Activated naive CD4-positive, alpha-beta T cell treated with anti-CD3 and anti-CD28 coated beads, Interleukin-2, amount 50 U/mL, for 72 hours (primary cell): ENCODE data around the gene RPH3AL. TPM values are rescaled to one million over a fixed set of nuclear protein-coding genes. Genes with fewer than 3 reads are reported as not detected.

ENCODE experiments used
- ATAC-seq, 2 donors: fragments of 150-1000 bp; cut with Tn5 transposase; 2 replicates each; pipeline ENCODE4 v1.10.0; 2021; ENCODE audit warnings: mild to moderate bottlenecking in 2 of 2, moderate library complexity in 2 of 2
- DNase-seq, 2 donors: peaks; one replicate each; pipeline ENCODE4 v3.0.0; 2021 to 2022; ENCODE audit warnings: low spot score in 2 of 2
- H3K27ac Mint-ChIP-seq, 2 donors: one replicate each; pipeline ENCODE4 v1.8.0; 2022; ENCODE audit warnings: mild to moderate bottlenecking in 2 of 2, mixed read lengths in 2 of 2
- H3K36me3 Mint-ChIP-seq, 2 donors: one replicate each; pipeline ENCODE4 v1.8.0; 2022; ENCODE audit warnings: mixed read lengths in 2 of 2
- H3K9me3 Mint-ChIP-seq, 2 donors: one replicate each; pipeline ENCODE4 v1.8.0; 2022; ENCODE audit warnings: mixed read lengths in 2 of 2
- total RNA-seq, 2 donors: library from RNA; stranded (reverse); gene quantifications; one replicate each; pipeline ENCODE4 v1.2.3, GENCODE V29; 2022

Gene RPH3AL
- total RNA-seq, 2 donors from 2014 or later = 2.0 to 3.8 TPM

DNA sequence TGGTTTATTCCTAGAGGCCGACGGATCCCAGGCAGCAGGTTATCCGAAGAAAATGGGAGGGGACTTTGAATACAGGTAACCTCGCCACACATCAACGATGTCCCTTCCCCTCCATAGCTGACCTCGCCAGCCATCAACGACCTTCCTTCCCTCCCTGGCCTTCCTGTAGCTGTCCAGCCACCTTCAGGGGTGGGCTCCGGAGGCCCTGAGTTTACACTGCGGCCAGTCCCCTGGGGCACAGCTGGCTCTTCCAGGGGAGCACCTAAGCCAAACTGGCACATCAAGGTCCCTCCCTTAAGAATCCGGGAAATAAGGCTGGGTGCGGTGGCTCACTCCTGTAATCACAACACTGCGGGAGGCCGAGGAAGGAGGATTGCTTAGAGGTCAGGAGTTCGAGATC, 10.1 kb upstream of the RPH3AL start:
- ATAC-seq = no peak
- no peak for DNase-seq
- Mint-ChIP-seq H3K36me3 (peaks cover 0 to under 1% of the 10 kb centered on the region in 2 donors), H3K9me3 (no peaks in the 10 kb centered on the region), H3K27ac (no peak overlapping the region)

DNA sequence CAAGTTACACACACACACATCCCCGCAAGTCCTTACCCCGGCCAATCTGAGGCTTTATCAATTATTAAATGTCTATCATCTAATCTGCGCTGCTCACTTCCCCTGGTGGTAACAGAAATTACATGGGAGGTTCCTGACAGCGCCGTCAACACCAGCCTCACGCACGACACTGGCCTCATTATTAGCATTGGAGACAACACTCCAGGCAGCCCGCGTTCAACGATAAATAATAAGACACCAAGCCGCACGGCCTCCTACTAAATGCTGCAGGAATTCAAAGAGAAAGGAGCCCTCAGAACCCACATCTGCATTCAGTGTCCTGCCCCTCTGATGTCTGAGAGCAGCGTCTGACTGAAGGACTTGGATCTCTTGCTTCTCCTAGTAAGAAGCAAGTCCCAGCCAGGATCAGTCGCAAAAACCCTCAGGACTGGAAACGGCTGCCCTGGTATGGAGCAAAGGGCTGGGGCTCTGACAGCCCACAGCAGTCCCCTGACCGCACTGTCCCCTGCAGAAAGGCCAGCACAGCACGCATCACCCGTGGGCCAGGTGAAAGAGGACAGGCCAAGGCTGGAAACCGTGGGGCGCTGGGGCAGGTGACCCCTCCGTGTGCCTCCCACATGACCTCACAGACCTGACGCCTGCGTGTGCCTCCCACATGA, 7.6 kb upstream of the RPH3AL start:
- H3K9me3 Mint-ChIP-seq = peaks cover 4 to 6% of the 10 kb centered on the region in 2 donors
- ATAC-seq (no peak), DNase-seq (no peak)
- peaks cover 9 to 11% of the 10 kb centered on the region in 2 donors for H3K36me3 Mint-ChIP-seq
- no peak overlapping the region for H3K27ac Mint-ChIP-seq

DNA sequence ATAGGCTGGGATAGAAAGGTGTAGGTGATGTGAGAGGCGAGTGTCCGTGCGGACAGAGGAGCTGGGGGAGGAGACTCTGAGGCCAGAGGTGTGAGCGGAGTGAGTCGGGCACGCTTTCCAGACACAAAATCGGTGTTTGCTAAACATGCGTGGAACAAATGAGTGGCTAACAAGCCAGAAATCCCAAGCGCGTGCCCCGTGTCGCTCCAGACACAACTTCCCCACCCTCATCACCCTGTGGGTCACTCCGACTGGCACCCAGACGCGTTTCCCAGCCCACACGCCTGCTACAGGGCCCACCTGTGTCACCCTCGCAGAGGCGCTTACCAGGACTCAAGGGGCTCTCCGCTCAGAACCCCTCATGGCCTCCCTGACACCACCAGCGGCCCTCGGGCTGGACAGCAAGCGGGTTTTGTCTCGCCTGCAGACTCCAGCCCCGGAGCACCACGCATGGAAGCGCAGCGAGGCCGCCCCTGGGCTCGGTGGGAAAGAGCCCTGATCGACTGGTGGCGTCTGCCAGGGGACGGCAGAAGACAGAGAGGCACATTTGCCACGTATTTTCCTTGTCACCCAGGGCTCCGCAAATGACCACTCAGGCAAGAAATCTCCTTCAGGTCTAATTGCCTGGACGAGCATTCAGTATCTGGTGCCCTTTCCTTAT, 6.0 kb upstream of the RPH3AL start:
- H3K36me3 Mint-ChIP-seq = peaks cover 9 to 11% of the 10 kb centered on the region in 2 donors

DNA sequence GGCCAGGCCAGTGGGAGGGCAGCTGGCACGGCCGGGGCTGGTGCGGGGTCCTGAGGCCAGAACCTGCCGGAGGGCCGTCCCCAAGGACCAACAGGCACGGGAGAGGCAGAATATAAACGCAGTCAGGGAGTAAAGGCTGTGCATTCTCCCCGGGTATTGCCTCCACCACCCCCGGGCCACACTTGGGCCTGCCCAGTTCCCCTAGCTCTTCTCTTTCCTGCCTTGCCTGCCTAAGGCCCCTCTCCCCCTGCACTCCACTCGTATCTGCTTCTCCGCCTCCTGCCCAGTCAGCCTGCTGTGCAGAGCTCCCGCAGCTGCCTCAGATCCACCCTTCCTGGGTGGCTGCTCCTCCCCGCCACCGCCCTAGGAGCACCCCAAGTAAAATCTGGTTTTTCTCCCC, 5.0 kb upstream of the RPH3AL start:
- H3K36me3 Mint-ChIP-seq = peaks cover 9 to 11% of the 10 kb centered on the region in 2 donors
- peaks cover 4 to 6% of the 10 kb centered on the region in 2 donors for H3K9me3 Mint-ChIP-seq
- ATAC-seq = no peak

More for the DNA sequence above, 6.0 kb upstream of the RPH3AL start:
- H3K27ac Mint-ChIP-seq = no peak overlapping the region
- peaks cover 4 to 6% of the 10 kb centered on the region in 2 donors for H3K9me3 Mint-ChIP-seq
- no peak for ATAC-seq
- no peak for DNase-seq

DNA sequence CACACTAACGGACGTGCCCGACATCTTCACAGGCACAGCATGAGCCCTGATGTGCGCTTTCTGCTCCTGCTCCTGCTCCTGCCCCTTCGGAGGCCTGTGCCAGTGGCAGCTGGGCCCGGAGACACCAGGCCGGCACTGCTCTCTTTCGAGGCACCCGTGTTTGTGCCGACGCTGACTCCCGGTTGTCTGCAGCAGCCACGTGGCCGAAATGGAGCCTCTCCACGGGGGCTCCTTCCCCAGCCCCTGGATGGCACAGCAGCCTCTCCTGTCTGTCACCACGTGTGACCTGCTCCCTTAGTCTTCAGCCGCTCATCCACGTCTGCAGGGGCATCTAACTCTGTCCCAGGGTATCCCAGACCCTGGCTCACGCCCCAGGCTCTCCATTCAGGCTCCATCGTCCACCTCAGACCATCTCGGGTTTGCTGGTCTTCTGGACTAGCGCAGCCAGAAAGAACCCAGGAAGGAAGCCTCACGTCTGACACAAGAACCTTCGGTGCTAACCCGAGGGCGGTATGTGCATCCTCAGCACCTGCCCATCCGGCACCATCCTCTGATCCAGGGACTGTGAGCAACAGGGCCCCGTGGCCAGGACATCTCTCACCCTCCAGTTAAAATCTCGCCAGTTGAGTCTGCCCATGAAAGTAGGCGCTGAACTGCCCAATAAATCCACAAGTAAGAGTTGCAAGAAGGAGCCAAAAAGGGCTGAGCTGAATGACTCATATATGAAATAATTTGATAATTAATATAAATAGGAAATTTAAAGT, 4.2 kb upstream of the RPH3AL start:
- H3K9me3 Mint-ChIP-seq = peaks cover 4 to 6% of the 10 kb centered on the region in 2 donors
- H3K36me3 Mint-ChIP-seq = peaks cover 9 to 11% of the 10 kb centered on the region in 2 donors
- H3K27ac Mint-ChIP-seq = peak overlapping the region in 1 of 2 donors; percentile 2
- ATAC-seq (no peak), DNase-seq (no peak)

More for the DNA sequence above, 5.0 kb upstream of the RPH3AL start:
- DNase-seq = no peak
- H3K27ac Mint-ChIP-seq = no peak overlapping the region

DNA sequence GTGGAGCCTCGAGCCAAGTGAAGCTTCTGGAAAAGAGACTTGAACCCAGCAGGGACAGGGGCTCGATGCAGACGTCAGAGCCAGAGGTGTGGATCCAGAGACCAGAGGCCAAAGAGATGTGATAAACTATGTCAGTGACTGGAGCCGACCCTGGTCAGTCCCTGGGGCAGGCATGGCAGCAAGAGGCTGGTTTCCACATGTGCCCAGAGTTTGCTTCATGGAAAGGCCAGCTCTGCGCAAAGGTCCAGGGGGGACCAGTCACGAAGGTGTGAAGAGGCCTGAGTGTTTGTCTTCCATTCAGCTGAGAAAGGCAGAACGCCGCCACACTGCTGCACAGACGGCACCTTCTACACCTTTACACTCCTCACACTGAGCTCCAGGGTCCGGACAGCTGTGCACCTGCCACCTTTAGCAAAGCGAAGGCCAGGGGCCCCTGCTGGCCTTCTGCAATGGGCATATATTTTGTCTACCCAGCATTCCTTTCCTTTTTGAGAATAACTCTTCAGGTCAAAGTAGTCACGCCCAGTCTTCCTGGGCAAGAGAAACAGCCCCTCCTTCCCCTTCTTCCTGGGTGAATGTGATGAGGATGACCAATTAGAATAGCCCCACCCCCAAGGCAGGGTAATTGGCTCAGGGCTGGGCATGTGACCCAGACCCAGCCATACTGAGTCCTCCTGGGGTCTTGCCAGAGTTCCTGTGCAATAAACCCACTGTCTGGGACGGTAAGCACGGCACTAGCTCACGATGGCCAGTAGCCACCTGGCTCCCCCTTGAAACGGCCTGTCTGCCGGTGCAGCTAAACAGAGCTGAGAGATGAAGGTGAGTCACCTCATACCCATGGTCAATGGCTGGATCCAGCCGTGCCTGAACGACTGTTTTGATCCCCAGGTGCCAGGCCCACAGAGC, 2.3 kb upstream of the RPH3AL start:
- Mint-ChIP-seq H3K9me3 (peaks cover 4 to 6% of the 10 kb centered on the region in 2 donors), H3K36me3 (peaks cover 9 to 11% of the 10 kb centered on the region in 2 donors), H3K27ac (no peak overlapping the region)
- DNase-seq (no peak), ATAC-seq (no peak)

DNA sequence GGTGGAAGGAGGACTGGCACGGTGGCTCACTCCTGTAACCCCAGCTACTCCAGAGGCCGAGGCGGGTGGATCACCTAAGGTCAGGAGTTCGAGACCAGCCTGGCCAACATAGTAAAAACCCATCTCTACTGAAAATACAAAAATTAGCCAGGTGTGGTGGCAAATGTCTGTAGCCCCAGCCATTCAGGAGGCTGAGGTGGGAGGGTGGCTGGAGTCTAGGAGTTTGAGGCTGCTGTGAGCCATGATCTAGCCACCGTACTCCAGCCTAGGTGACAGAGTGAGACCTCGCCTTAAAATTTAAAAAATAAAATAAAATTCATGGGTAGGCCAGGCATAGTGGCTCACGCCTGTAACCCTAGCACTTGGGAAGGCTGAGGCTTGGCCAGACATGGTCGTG, 1.2 kb upstream of the RPH3AL start:
- Mint-ChIP-seq H3K36me3 (peaks cover 9 to 11% of the 10 kb centered on the region in 2 donors), H3K27ac (no peak overlapping the region), H3K9me3 (peaks cover 4 to 6% of the 10 kb centered on the region in 2 donors)
- DNase-seq = no peak
- no peak for ATAC-seq

DNA sequence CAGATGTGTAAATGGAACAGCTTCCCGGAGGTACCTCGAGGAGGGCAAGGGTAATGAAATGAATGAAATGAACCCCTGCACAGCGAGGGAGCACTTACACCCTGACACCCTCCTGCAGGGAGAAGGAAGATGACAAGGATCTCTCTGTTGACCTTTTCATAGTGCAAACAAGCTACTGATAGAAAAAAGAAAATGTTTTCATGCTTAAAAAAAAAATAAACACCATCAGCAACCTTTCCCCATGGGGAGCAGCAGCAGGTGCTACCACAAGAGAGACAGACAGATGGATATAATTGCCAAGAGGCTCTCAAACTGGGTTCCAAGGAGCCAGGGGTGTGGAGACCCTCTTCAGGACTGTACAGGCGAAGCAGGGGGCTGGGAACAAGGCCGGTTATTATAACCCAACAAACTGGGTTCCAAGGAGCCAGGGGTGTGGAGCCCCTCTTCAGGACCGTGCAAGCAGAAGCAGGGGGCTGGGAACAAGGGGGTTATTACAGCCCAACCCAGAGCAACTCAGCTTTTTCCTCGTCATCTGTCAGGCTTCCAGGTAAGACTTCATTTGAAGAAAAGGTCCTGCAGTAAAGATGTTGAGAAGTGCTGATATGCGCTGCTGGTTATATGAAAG, 718 bp upstream of the RPH3AL start:
- DNase-seq (no peak), ATAC-seq (no peak)
- H3K27ac Mint-ChIP-seq = peak overlapping the region in 1 of 2 donors; percentile 63
- H3K9me3 Mint-ChIP-seq = peaks cover 4 to 6% of the 10 kb centered on the region in 2 donors
- H3K36me3 Mint-ChIP-seq = peaks cover 9 to 11% of the 10 kb centered on the region in 2 donors

DNA sequence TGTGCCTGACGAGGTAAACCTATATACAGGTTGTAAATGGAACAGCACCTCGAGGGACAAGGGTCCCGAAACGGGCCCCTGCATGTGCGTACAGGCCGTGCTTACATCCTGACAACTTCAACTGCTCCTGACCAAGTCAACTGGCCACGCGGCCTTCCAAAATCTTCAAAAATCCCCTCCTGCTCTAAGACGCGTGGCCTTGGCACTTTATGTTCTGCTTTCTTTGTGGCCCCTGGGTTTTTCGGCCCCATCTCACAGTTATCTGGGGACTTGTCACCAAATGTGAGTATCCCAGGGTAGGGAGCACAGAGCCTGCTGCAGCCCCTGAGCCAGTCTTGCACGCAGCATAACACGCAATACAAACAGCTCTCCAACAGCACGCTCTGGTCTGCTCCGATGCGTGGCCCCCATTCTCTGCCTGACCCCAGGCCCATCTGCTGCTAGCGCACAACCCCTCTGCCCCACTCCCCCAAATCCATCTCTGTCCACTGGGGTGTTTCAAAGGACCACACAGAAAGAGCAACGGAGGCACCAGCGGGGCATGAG, 659 bp downstream of the RPH3AL start:
- H3K27ac Mint-ChIP-seq = peak overlapping the region in 1 of 2 donors; percentile 33
- DNase-seq = no peak

DNA sequence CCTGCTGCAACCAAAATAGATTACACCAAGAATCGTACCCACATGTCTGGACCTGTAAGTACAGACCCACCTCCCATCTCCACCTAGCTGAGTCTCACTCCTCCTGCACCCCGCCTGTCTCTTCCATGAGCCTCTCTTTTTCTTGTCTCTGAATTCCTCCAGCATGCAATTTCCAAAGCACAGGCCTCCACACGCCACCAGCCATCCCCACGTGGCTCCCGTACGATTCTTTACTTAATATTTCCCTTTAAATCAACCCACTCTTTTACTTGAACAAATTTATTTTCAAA, 1.2 kb downstream of the RPH3AL start:
- DNase-seq (no peak), ATAC-seq (no peak)
- H3K36me3 Mint-ChIP-seq = peaks cover 1 to 3% of the 10 kb centered on the region in 2 donors
- H3K9me3 Mint-ChIP-seq = peaks cover 0 to under 1% of the 10 kb centered on the region in 2 donors
- peak overlapping the region; percentile 33 to 69 for H3K27ac Mint-ChIP-seq

More for the DNA sequence above, 659 bp downstream of the RPH3AL start:
- Mint-ChIP-seq H3K36me3 (peaks cover 7 to 8% of the 10 kb centered on the region in 2 donors), H3K9me3 (peaks cover 4% of the 10 kb centered on the region in 2 donors)
- ATAC-seq = no peak

DNA sequence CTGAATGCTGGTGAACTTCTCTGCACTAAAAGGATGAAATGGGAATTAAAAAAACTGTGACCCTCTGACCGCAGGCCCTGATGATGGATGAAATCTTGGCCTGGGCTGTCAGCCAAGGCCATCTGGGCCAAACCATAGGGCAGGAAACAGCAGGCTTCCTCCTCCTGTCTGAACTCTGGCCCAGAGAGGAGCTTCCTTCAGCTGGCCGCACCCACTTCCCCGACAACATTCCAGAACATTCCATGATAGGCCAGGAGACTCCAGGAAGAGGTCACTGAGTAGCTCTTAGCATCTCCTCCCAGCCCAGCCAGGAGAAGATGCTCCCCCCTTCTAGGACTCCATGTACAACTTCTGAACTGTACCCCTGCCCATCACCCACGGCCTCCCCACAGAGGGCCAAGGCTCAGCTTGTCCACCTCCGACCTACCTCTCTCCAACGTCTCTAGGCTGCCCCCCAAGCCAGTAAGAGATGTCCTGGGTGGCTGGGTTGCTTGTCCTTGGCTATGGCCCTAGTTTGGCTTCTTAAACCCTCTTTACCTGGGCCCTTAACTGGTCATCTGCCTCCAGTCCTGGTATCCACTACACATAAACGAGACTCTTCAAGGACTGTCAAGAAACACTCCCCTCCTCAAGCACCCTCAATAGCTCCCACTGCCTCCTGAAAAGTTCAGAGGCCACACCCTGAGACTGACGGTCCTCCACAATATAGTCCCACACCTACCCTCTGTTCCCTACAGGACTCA, 1.7 kb downstream of the RPH3AL start:
- H3K36me3 Mint-ChIP-seq = no peaks in the 10 kb centered on the region
- H3K27ac Mint-ChIP-seq = peak overlapping the region; percentile 33 to 69
- H3K9me3 Mint-ChIP-seq = no peaks in the 10 kb centered on the region
- no peak for ATAC-seq
- DNase-seq = no peak

DNA sequence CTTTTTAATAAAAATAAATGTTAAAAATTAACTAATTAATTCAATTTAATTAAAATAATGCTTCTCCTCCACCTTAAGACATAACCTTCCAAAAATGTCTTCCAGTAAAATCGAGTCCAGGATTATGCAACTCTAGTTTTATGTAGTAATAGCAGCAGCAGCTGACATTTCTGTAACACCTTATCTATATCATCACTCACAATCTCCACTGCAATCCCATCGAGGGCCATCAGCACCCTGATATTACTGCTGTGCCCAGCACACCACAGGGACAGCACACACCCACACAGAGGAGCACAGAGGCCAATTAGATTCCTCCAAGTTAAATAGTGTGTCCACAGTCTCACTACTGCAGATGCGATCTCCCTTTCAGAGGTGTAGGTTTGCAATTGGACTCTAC, 2.9 kb downstream of the RPH3AL start:
- peak overlapping the region in 1 of 2 donors; percentile 5 for H3K27ac Mint-ChIP-seq
- DNase-seq = no peak
- peaks cover 0 to under 1% of the 10 kb centered on the region in 2 donors for H3K9me3 Mint-ChIP-seq
- no peak for ATAC-seq
- H3K36me3 Mint-ChIP-seq = no peaks in the 10 kb centered on the region

DNA sequence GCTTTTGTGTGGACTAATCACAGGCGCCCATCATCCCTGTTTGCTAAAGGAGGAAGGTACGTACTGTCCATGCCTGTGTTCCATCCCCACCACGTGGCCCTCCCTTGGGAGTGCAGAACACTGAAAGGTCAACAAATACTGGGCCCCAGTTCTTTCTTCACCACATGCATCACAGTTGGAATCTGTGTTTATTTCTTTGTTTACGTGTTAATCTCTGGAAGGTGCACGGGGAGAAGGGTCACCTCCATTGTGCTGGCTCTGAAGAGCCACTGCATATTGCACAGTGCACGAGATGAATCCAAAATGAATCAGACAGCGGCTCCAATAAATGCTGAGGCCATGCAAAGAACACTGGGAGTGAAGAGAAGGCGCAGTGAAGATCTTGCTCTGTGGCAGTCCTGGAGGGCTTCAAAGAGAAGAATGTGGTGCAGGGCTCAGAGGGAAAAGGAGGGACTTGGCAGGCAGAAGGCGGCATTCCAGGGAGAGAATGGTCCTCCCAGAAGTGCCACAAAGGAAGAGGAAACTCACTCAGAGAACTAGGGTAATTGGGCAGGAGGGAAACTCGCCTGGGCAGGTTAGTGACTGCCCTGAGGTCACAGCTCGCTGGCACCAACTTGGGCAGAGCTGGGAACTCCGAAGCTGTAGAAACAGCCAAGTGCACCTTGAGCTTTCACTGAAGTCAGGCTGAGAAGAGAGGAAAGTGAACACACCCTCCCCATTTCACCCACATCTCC, 3.7 kb downstream of the RPH3AL start:
- Mint-ChIP-seq H3K36me3 (no peaks in the 10 kb centered on the region), H3K27ac (no peak overlapping the region), H3K9me3 (peaks cover 7 to 8% of the 10 kb centered on the region in 2 donors)
- no peak for DNase-seq
- no peak for ATAC-seq

DNA sequence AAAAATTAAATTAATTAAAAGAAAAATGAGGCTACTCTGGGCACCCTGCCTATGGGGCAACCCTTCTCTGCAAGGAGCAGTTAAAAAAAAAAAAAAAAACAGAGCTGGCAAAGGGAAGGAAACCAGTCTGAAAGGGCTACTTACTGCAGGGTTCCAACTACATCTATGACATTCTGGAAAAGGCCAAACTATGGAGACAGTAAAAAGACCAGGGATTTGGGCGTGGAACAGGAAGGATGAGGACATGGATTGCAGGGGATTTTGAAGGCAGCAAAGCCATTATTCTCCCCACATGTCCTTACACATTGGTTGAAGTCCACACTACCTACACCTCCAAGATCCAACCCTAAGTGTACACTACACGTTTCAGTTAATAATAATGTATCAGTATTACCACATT, 4.6 kb downstream of the RPH3AL start:
- H3K36me3 Mint-ChIP-seq = no peaks in the 10 kb centered on the region
- no peak overlapping the region for H3K27ac Mint-ChIP-seq
- peaks cover 9 to 10% of the 10 kb centered on the region in 2 donors for H3K9me3 Mint-ChIP-seq
- ATAC-seq = no peak
- no peak for DNase-seq
